Caki2 (cell line): ENCODE data around the gene PLAC9. TPM values are rescaled to one million over a fixed set of nuclear protein-coding genes. Genes with fewer than 3 reads are reported as not detected.

ENCODE experiments used
- DNase-seq: peaks from one replicate; pipeline ENCODE4 v3.0.0-alpha.2; 2015; ENCODE audit warnings: low read depth
- in situ Hi-C: cut with HindIII; loops from 2 replicates; pipeline ENCODE4 v1.10.0; 2016; ENCODE audit warnings: low sequenced_read_pairs, low pct_unique_long_range_greater_than_20kb, mixed read lengths
- total RNA-seq: library from RNA; depleted of rRNA; stranded (reverse); fragments of >200 nt; shearing (Covaris generic); gene quantifications from 2 replicates; pipeline ENCODE4 v1.2.3, GENCODE V29; 2014; ENCODE audit warnings: low replicate concordance; rRNA removed

PLAC9 gene
- total RNA-seq, 1 experiment from 2014 or later = not detected

- no peak for DNase-seq
- in situ Hi-C loops = no loop called here
Measured at GRCh38 chr10:80194373-80195045, 62.0 kb downstream of the PLAC9 start.

Other genes starting within 250 kb of the PLAC9 start
- gene SFTPD, start 183.6 kb upstream of the PLAC9 start, total RNA-seq = 2.8 TPM in 1 of 2 replicates, not detected in the other
- gene TMEM254, start 54.1 kb upstream of the PLAC9 start, total RNA-seq = 19.8 and 46.2 TPM in 2 replicates
- 170 and 209 TPM in 2 replicates for gene ANXA11, start 72.8 kb downstream of the PLAC9 start, total RNA-seq
- 0.12 TPM in 1 of 2 replicates, not detected in the other for gene MAT1A, start 156.9 kb downstream of the PLAC9 start, total RNA-seq
- gene DYDC1, start 224.0 kb downstream of the PLAC9 start, total RNA-seq = not detected in 2 replicates
- not detected in 2 replicates for gene DYDC2, start 224.1 kb downstream of the PLAC9 start, total RNA-seq